ENCODE results near the gene NAA50. TPM values are rescaled to one million over a fixed set of nuclear protein-coding genes. Genes with fewer than 3 reads are reported as not detected.

Gene NAA50
- total RNA-seq, 1 donor from 2014 or later, result 83.1 TPM

DNA sequence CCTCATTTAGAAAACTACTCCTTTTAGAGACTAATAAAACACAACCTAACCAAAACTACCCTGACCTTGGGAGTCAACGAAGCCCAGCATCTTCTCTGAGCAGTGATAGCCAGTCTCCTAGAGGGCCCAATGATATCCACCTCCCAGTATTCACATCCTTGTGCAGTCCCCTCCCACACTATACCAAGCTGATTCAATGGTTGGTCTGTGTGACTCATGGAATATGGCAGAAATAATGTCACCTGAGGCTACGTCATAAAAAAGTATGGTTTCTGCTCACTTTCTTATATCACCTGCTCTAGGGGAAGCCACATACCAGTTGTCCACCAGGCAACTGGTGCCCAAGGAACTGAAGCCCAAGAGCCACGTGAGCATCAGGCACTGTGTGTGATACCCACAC, 28.2 kb downstream of the NAA50 start:
- Mint-ChIP-seq H3K9me3 (ENCODE audit: unreplicated experiment) (no peaks in the 10 kb centered on the region), H3K4me1 (ENCODE audit: unreplicated experiment) (peaks cover 12% of the 10 kb centered on the region), H3K4me3 (ENCODE audit: unreplicated experiment) (no peak overlapping the region), H3K27me3 (ENCODE audit: unreplicated experiment) (no peaks in the 10 kb centered on the region), H3K36me3 (ENCODE audit: unreplicated experiment) (peaks cover 42% of the 10 kb centered on the region), H3K27ac (ENCODE audit: unreplicated experiment) (no peak overlapping the region)
- no peak for DNase-seq (ENCODE audit: extremely low spot score, unreplicated experiment)
- TF ChIP-seq, protein P1, sequence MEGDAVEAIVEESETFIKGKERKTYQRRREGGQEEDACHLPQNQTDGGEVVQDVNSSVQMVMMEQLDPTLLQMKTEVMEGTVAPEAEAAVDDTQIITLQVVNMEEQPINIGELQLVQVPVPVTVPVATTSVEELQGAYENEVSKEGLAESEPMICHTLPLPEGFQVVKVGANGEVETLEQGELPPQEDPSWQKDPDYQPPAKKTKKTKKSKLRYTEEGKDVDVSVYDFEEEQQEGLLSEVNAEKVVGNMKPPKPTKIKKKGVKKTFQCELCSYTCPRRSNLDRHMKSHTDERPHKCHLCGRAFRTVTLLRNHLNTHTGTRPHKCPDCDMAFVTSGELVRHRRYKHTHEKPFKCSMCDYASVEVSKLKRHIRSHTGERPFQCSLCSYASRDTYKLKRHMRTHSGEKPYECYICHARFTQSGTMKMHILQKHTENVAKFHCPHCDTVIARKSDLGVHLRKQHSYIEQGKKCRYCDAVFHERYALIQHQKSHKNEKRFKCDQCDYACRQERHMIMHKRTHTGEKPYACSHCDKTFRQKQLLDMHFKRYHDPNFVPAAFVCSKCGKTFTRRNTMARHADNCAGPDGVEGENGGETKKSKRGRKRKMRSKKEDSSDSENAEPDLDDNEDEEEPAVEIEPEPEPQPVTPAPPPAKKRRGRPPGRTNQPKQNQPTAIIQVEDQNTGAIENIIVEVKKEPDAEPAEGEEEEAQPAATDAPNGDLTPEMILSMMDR (IDR thresholded peaks at IDR 0.05), result no peak

- TF ChIP-seq, protein P1 (IDR thresholded peaks at IDR 0.05), result no peak
- no peak for DNase-seq (ENCODE audit: extremely low spot score, unreplicated experiment)
- no peak overlapping the region for H3K4me3 Mint-ChIP-seq (ENCODE audit: unreplicated experiment)
- peaks cover 37% of the 10 kb centered on the region for H3K36me3 Mint-ChIP-seq (ENCODE audit: unreplicated experiment)
- H3K27ac Mint-ChIP-seq (ENCODE audit: unreplicated experiment), result no peak overlapping the region
- H3K27me3 Mint-ChIP-seq (ENCODE audit: unreplicated experiment), result peaks cover 3% of the 10 kb centered on the region
- no peaks in the 10 kb centered on the region for H3K9me3 Mint-ChIP-seq (ENCODE audit: unreplicated experiment)
- peaks cover 12% of the 10 kb centered on the region for H3K4me1 Mint-ChIP-seq (ENCODE audit: unreplicated experiment)
Measured at GRCh38 chr3:113717308-113717707, 28.7 kb downstream of the NAA50 start.

DNA sequence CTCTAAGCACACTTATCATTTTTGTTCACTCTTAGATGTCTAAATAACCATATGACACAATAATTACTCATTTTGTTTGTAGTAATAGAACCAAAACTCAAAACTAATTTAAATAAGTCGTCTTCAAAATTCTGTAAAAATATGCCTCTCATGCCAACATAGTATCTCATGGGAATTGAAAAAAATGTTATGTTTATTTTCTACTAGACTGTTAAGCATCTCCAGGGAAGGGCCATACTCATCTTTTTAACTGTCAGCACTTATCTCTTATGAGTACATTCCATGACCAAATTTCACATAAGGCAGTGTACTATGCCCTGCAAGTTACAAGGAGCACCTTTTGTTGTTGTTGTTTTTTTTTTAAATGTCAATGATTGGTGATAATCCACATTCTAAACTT, 31.3 kb downstream of the NAA50 start:
- Mint-ChIP-seq H3K4me1 (ENCODE audit: unreplicated experiment) (peaks cover 6% of the 10 kb centered on the region), H3K27ac (ENCODE audit: unreplicated experiment) (no peak overlapping the region), H3K36me3 (ENCODE audit: unreplicated experiment) (peaks cover 16% of the 10 kb centered on the region), H3K9me3 (ENCODE audit: unreplicated experiment) (no peaks in the 10 kb centered on the region), H3K27me3 (ENCODE audit: unreplicated experiment) (peaks cover 19% of the 10 kb centered on the region), H3K4me3 (ENCODE audit: unreplicated experiment) (no peak overlapping the region)
- DNase-seq (ENCODE audit: extremely low spot score, unreplicated experiment), result no peak
- TF ChIP-seq, protein P1 (IDR thresholded peaks at IDR 0.05), result no peak

GRCh38 chr3:113712129-113712528, 33.9 kb downstream of the NAA50 start:
- Mint-ChIP-seq H3K4me1 (ENCODE audit: unreplicated experiment) (peaks cover 6% of the 10 kb centered on the region), H3K27ac (ENCODE audit: unreplicated experiment) (no peak overlapping the region), H3K36me3 (ENCODE audit: unreplicated experiment) (peaks cover 5% of the 10 kb centered on the region), H3K27me3 (ENCODE audit: unreplicated experiment) (peaks cover 22% of the 10 kb centered on the region), H3K4me3 (ENCODE audit: unreplicated experiment) (no peak overlapping the region), H3K9me3 (ENCODE audit: unreplicated experiment) (no peaks in the 10 kb centered on the region)
- TF ChIP-seq, protein P1 (IDR thresholded peaks at IDR 0.05), result no peak
- DNase-seq (ENCODE audit: extremely low spot score, unreplicated experiment), result no peak

DNA sequence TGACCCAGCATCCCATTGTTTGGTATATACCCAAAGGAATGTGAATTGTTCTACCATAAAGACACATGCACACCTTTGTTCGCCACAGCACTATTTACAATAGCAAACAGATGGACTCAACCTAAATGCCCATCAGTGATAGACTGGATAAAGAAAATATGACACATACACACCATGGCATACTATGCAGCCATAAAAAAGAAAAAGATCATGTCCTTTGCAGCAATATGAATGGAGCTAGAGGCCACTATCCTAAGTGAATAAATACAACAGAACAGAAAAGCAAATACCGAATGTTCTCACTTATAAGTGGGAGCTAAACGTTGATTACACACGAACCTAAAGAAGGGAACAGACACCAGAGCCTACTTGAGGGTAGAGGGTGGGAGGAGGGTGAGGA, 38.2 kb downstream of the NAA50 start:
- TF ChIP-seq, protein P1 (IDR thresholded peaks at IDR 0.05), result no peak
- Mint-ChIP-seq H3K4me3 (ENCODE audit: unreplicated experiment) (no peak overlapping the region), H3K27me3 (ENCODE audit: unreplicated experiment) (peaks cover 29% of the 10 kb centered on the region)

More for the DNA sequence above, 38.2 kb downstream of the NAA50 start:
- Mint-ChIP-seq H3K36me3 (ENCODE audit: unreplicated experiment) (no peaks in the 10 kb centered on the region), H3K4me1 (ENCODE audit: unreplicated experiment) (no peaks in the 10 kb centered on the region), H3K27ac (ENCODE audit: unreplicated experiment) (no peak overlapping the region), H3K9me3 (ENCODE audit: unreplicated experiment) (no peaks in the 10 kb centered on the region)
- DNase-seq (ENCODE audit: extremely low spot score, unreplicated experiment), result no peak
